ENCODE results near the gene ZBTB48. TPM values are rescaled to one million over a fixed set of nuclear protein-coding genes. Genes with fewer than 3 reads are reported as not detected.

Gene ZBTB48
- total RNA-seq, 1 experiment from 2014 or later: 14.4 TPM

GRCh38 chr1:6572653-6573383, 7.0 kb upstream of the ZBTB48 start:
- no peak for DNase-seq (ENCODE audit: low read depth)

GRCh38 chr1:6574025-6574620, 5.7 kb upstream of the ZBTB48 start:
- DNase-seq (ENCODE audit: low read depth): no peak

DNA sequence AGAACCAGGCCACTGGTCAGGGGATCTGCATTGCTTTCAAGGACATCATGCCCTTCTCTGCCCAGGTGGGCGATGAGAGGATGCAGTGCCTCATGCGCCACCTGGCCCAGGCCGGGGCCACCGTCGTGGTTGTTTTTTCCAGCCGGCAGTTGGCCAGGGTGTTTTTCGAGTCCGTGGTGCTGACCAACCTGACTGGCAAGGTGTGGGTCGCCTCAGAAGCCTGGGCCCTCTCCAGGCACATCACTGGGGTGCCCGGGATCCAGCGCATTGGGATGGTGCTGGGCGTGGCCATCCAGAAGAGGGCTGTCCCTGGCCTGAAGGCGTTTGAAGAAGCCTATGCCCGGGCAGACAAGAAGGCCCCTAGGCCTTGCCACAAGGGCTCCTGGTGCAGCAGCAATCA, 5.0 kb upstream of the ZBTB48 start:
- DNase-seq (ENCODE audit: low read depth): no peak

DNA sequence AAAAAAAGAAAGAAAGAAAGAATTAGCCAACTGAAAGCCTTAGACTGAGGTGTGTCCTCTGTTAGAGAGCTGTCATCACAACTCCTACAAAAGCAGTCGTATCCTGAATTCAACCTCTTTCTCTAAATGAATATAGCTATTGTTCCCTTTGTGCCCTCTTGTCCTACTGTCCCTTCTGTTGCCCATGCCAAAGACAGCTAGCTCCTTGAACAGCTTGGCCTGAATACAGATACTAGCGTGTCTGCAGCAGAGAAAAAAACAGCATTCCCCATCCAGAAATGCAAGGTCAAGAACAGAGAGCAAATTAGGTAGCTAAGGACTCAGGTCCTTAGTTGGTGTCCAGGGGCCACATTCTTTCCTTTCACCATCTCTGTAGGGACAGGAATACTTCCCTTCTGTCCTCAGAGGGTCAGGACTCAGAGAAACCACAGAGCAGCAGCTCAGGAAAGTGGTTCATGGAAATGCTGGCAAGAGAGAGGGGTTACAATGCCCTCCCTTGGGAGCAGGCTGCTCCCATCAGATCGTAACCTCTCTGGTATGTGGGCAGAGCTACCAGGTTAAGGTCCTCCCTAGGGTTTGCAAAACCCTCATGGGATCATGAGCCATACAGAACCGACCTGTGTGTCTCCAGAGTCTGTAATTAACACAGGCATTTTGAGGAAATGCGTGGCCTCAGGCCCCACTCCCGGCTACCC, 1.8 kb upstream of the ZBTB48 start:
- DNase-seq (ENCODE audit: low read depth): no peak

DNA sequence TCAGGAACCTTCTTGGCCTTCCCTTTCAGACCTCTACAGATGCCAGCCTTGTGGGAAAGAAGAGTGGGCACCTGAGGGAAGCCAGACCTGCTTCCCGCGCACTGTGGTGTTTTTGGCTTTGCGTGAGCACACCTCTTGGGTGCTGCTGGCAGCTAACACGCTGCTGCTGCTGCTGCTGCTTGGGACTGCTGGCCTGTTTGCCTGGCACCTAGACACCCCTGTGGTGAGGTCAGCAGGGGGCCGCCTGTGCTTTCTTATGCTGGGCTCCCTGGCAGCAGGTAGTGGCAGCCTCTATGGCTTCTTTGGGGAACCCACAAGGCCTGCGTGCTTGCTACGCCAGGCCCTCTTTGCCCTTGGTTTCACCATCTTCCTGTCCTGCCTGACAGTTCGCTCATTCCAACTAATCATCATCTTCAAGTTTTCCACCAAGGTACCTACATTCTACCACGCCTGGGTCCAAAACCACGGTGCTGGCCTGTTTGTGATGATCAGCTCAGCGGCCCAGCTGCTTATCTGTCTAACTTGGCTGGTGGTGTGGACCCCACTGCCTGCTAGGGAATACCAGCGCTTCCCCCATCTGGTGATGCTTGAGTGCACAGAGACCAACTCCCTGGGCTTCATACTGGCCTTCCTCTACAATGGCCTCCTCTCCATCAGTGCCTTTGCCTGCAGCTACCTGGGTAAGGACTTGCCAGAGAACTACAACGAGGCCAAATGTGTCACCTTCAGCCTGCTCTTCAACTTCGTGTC, 995 bp upstream of the ZBTB48 start:
- no peak for DNase-seq (ENCODE audit: low read depth)

DNA sequence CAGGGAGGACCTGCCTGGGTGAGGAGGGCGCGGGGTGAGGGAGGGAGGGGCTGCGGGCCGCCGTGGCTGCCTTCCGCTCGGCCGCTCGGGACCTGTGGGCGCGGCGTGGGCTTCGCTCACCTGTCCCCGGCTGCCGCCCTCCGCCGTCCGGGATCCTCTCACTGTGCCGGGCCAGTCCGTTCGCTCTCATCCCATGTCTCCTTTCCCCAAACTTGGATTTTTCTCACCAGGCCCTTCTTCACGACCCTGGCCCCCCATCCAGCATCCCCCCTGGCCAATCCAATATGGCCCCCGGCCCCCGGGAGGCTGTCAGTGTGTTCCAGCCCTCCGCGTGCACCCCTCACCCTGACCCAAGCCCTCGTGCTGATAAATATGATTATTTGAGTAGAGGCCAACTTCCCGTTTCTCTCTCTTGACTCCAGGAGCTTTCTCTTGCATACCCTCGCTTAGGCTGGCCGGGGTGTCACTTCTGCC, 362 bp downstream of the ZBTB48 start:
- DNase-seq (ENCODE audit: low read depth): no peak

DNA sequence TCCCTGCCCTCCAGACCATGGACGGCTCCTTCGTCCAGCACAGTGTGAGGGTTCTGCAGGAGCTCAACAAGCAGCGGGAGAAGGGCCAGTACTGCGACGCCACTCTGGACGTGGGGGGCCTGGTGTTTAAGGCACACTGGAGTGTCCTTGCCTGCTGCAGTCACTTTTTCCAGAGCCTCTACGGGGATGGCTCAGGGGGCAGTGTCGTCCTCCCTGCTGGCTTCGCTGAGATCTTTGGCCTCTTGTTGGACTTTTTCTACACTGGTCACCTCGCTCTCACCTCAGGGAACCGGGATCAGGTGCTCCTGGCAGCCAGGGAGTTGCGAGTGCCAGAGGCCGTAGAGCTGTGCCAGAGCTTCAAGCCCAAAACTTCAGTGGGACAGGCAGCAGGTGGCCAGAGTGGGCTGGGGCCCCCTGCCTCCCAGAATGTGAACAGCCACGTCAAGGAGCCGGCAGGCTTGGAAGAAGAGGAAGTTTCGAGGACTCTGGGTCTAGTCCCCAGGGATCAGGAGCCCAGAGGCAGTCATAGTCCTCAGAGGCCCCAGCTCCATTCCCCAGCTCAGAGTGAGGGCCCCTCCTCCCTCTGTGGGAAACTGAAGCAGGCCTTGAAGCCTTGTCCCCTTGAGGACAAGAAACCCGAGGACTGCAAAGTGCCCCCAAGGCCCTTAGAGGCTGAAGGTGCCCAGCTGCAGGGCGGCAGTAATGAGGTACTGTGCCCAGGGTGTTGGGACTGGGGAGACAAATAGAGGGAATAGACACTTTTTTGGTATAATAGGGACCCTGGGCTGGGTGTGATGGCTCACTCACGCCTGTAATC, 1.0 kb downstream of the ZBTB48 start:
- DNase-seq (ENCODE audit: low read depth): no peak

- peak; percentile 35 for DNase-seq (ENCODE audit: low read depth)
Observed at GRCh38 chr1:6581561-6582305, 1.9 kb downstream of the ZBTB48 start.

DNA sequence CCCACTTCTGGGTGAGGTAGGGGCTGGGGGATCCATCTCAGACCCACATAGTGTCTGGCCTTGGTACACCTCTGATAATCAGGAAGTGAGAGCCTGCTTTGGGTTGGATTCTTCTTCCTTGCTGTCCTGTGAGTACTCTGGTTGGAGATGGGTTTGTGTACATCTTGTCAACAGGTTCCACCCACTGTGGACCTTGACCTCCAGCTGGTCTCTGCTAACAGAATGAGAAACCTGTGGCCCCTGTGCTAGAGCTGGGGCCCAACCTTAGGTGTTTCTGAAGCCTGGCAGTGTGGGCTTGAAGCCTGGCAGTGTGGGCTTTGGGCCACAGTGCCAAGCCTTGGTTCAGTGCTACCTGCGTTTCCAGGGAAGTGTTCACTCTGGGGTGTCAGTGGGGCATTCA, 2.6 kb downstream of the ZBTB48 start:
- DNase-seq (ENCODE audit: low read depth): no peak

GRCh38 chr1:6584126-6585080, 4.6 kb downstream of the ZBTB48 start:
- DNase-seq (ENCODE audit: low read depth): no peak

DNA sequence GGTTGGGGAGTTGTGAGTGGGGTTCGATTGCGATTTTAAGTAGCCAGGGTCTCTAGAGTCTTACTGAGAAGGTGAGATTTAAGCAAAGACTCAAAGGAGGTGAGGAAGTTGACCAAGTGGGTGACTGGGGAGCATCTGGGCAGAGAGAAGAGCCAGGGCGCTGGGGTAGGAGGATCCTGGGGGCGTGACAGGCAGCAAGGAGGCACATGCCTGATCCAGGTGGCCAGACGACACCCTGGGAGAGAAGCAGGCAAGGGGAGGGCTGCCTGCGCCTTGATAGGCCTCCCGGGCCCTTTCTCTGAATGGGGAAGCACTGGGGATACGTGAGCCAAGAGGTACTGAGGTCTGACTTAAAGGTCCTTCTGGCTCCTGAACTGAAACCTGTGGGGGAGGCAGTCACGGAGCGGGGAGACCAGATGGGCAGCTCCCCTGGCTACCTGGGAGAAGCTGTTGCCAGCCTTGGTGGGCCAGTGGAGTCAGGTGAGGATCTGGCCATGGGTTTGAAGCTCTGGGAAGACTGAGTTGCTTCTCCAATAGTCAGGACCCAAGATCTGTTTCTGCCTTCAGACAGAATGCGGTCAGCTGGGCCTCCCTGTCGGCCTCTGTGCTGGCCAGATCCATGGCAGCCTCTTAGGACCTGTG, 5.4 kb downstream of the ZBTB48 start:
- no peak for DNase-seq (ENCODE audit: low read depth)

DNA sequence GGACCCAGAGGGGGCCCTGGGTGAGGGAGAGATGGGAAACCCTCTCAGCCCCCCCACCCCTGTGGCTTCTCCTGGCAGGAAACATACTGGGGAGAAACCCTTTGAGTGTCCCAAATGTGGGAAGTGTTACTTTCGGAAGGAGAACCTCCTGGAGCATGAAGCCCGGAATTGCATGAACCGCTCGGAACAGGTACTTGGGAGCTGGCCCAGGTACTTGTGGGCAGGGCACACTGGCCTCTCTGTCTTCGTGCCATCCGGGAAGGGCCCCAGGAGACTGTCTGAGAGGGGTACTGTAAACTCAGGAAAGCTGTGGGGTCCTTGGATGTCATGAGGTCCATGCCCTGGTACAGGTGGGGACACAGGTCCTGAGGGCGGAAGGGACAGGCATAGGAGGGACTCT, 6.0 kb downstream of the ZBTB48 start:
- DNase-seq (ENCODE audit: low read depth): no peak

- DNase-seq (ENCODE audit: low read depth): no peak
Observed at GRCh38 chr1:6586404-6586816, 6.6 kb downstream of the ZBTB48 start.

DNA sequence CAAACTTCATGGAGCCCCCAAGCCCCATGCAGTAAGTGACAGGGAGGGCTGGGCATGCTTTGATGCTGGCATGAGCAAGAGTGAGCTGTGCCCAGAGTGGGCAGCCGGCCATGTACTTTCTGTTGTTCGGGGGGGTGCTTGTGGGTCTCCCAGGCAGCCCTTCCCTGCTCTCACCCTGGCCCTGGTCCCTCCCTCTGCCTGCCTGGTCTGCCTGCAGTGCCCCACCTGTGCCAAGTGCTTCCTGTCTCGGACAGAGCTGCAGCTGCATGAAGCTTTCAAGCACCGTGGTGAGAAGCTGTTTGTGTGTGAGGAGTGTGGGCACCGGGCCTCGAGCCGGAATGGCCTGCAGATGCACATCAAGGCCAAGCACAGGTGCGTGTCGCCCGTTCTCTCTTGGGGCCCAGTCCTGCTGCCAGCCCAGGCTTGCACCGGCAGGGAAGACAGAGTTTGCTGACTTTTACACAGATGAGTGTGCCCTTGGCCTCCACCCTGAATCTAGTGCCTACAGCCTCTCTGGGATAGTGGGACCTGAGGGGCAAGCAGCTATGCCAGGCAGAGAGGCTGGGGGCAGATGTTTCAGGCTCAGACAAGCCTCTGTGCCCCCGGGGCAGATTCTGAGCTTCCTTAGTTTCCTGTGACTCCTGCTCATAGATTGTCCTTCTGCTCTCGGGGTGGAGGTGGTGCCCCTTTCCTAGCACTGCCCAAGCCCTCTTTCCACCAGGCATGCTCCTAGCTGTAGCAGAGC, 7.6 kb downstream of the ZBTB48 start:
- peak; percentile 28 for DNase-seq (ENCODE audit: low read depth)

GRCh38 chr1:6588128-6588892, 8.5 kb downstream of the ZBTB48 start:
- DNase-seq (ENCODE audit: low read depth): no peak

DNA sequence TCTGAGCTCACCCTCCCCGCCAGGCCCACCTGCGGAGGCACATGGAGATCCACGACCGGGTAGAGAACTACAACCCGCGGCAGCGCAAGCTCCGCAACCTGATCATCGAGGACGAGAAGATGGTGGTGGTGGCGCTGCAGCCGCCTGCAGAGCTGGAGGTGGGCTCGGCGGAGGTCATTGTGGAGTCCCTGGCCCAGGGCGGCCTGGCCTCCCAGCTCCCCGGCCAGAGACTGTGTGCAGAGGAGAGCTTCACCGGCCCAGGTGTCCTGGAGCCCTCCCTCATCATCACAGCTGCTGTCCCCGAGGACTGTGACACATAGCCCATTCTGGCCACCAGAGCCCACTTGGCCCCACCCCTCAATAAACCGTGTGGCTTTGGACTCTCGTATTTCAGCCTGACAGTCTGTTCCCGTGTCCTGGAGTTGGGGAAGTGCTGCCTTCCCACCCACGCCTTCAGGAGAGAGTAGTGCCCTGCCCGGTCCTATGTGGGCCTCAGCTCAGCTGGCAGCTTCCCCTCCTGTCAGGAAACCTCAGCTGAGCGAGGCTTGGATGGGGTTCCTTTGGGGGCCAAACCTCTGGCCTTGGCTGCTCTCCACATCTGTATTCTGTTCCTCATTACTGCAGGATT, 9.2 kb downstream of the ZBTB48 start:
- DNase-seq (ENCODE audit: low read depth): no peak

- no peak for DNase-seq (ENCODE audit: low read depth)
Observed at GRCh38 chr1:6590046-6590445, 10.3 kb downstream of the ZBTB48 start.
